Vagina (tissue), 2 donors: ENCODE data around the gene SETD1A. TPM values are rescaled to one million over a fixed set of nuclear protein-coding genes. Genes with fewer than 3 reads are reported as not detected.

Source experiments
- DNase-seq, 2 donors: peaks; one replicate each; pipeline ENCODE4 v3.0.0-alpha.2; 2017; ENCODE audit errors: extremely low spot score in 2 of 2
- H3K27ac ChIP-seq: fragments of 200-600 bp; sonication (generic); one replicate; pipeline ENCODE4 v1.5.1; 2019
- H3K27me3 ChIP-seq: fragments of 200-600 bp; sonication (generic); one replicate; pipeline ENCODE4 v1.5.1; 2019
- H3K36me3 ChIP-seq, 2 donors: fragments of 200-600 bp; sonication (generic); one replicate each; pipeline ENCODE4 v1.5.1; 2017 to 2019
- H3K4me1 ChIP-seq: fragments of 200-600 bp; sonication (generic); one replicate; pipeline ENCODE4 v1.5.1; 2019
- H3K4me3 ChIP-seq, 2 donors: fragments of 200-600 bp; sonication (generic); 1 replicate in 1 of 2; 2 replicates in 1 of 2; pipeline ENCODE4 v1.5.1; 2016 to 2019
- H3K9me3 ChIP-seq: fragments of 200-600 bp; sonication (generic); one replicate; pipeline ENCODE4 v1.5.1; 2019
- CTCF ChIP-seq, 3 experiments: fragments of 450-650 bp in 2 of 3; fragments of 200-600 bp in 1 of 3; sonication (generic) in 1 of 3; IDR thresholded peaks; one replicate each; pipeline ENCODE4 v1.5.1; 2017 to 2019; ENCODE audit warnings: antibody characterized with exemption in 3 of 3, mild to moderate bottlenecking in 2 of 3, moderate library complexity in 2 of 3
- POLR2A ChIP-seq, 2 donors: fragments of 450-650 bp; IDR thresholded peaks; one replicate each; pipeline ENCODE4 v1.6.1; 2017; ENCODE audit warnings: antibody characterized with exemption in 2 of 2, mild to moderate bottlenecking in 2 of 2, moderate library complexity in 2 of 2
- POLR2AphosphoS5 ChIP-seq, 2 donors: sonication (generic); formaldehyde crosslinking; IDR thresholded peaks; one replicate each; pipeline ENCODE4 v1.9.0; 2017; ENCODE audit warnings: antibody characterized with exemption in 2 of 2, mild to moderate bottlenecking in 2 of 2, low read depth in 1 of 2; ENCODE audit not compliant: insufficient read depth in 1 of 2
- intact Hi-C: fragments of 100-400 bp; cut with DNase I; formaldehyde crosslinking; loops from one replicate; pipeline ENCODE4 v1.15.1; 2023
- total RNA-seq: library from RNA; depleted of rRNA; stranded (reverse); fragments of >200 nt; gene quantifications from one replicate; pipeline ENCODE4 v1.2.3, GENCODE V29; 2016

Gene SETD1A
- total RNA-seq, 1 donor from 2014 or later = 10.6 TPM

- Histone ChIP-seq H3K27ac (no peak overlapping the region), H3K4me1 (peaks cover 30% of the 10 kb centered on the region), H3K27me3 (no peaks in the 10 kb centered on the region), H3K4me3 (no peak overlapping the region), H3K9me3 (no peaks in the 10 kb centered on the region), H3K36me3 (no peaks in the 10 kb centered on the region)
- DNase-seq = no peak
- TF ChIP-seq POLR2A (IDR thresholded peaks at IDR 0.05) (no peak), CTCF (IDR thresholded peaks at IDR 0.05) (no peak), POLR2AphosphoS5 (IDR thresholded peaks at IDR 0.05; ENCODE audit: insufficient read depth in 1 of 2, low read depth in 1 of 2) (no peak)
- intact Hi-C loops = loop anchor here (5.0 kb wide), 1 partner anchor 79 kb away; no protein-coding TSS in a partner anchor
Measured at GRCh38 chr16:30920891-30921290, 36.7 kb upstream of the SETD1A start.

- no peaks in the 10 kb centered on the region for H3K9me3 ChIP-seq
- no peaks in the 10 kb centered on the region for H3K36me3 ChIP-seq
- H3K4me1 ChIP-seq = peaks cover 30% of the 10 kb centered on the region
- DNase-seq = no peak
- TF ChIP-seq CTCF (IDR thresholded peaks at IDR 0.05) = no peak
- TF ChIP-seq POLR2A (IDR thresholded peaks at IDR 0.05) = no peak
- no peak for TF ChIP-seq POLR2AphosphoS5 (IDR thresholded peaks at IDR 0.05; ENCODE audit: insufficient read depth in 1 of 2, low read depth in 1 of 2)
- intact Hi-C loops = loop anchor here (5.0 kb wide), 1 partner anchor 79 kb away; no protein-coding TSS in a partner anchor
- H3K4me3 ChIP-seq = peak overlapping the region; percentile 63 to 92
- H3K27ac ChIP-seq = peak overlapping the region; percentile 98
- no peaks in the 10 kb centered on the region for H3K27me3 ChIP-seq
Measured at GRCh38 chr16:30921459-30921747, 36.2 kb upstream of the SETD1A start.

- Histone ChIP-seq H3K9me3 (no peaks in the 10 kb centered on the region), H3K4me3 (peak overlapping the region; percentile 63 to 92), H3K27me3 (no peaks in the 10 kb centered on the region), H3K4me1 (peaks cover 30% of the 10 kb centered on the region), H3K36me3 (no peaks in the 10 kb centered on the region), H3K27ac (peak overlapping the region; percentile 98)
- DNase-seq = no peak
- intact Hi-C loops = loop anchor here (5.0 kb wide), 1 partner anchor 80 kb away; no protein-coding TSS in a partner anchor
- TF ChIP-seq POLR2A (IDR thresholded peaks at IDR 0.05) = no peak
- TF ChIP-seq CTCF (IDR thresholded peaks at IDR 0.05) = peak; percentile 55 to 89 (median 88)
Measured at GRCh38 chr16:30921748-30922419, 35.7 kb upstream of the SETD1A start.

- Histone ChIP-seq H3K4me1 (peaks cover 35% of the 10 kb centered on the region), H3K36me3 (no peaks in the 10 kb centered on the region), H3K9me3 (no peaks in the 10 kb centered on the region), H3K4me3 (peak overlapping the region; percentile 82 to 92), H3K27me3 (no peaks in the 10 kb centered on the region), H3K27ac (peak overlapping the region; percentile 98)
- peak; percentile 100 for DNase-seq
- intact Hi-C loops = loop anchor here (5.0 kb wide), 1 partner anchor 80 kb away; no protein-coding TSS in a partner anchor
- no peak for TF ChIP-seq CTCF (IDR thresholded peaks at IDR 0.05)
- TF ChIP-seq POLR2AphosphoS5 (IDR thresholded peaks at IDR 0.05; ENCODE audit: insufficient read depth in 1 of 2, low read depth in 1 of 2) = peak; percentile 90 to 96
Measured at GRCh38 chr16:30922420-30922959, 35.1 kb upstream of the SETD1A start.

- H3K4me1 ChIP-seq = peaks cover 38% of the 10 kb centered on the region
- intact Hi-C loops = loop anchor here (5.0 kb wide), 1 partner anchor 81 kb away; no protein-coding TSS in a partner anchor
- peak overlapping the region; percentile 82 to 92 for H3K4me3 ChIP-seq
- H3K36me3 ChIP-seq = no peaks in the 10 kb centered on the region
- peak; percentile 100 for DNase-seq
- H3K9me3 ChIP-seq = no peaks in the 10 kb centered on the region
- TF ChIP-seq POLR2AphosphoS5 (IDR thresholded peaks at IDR 0.05; ENCODE audit: insufficient read depth in 1 of 2, low read depth in 1 of 2) = peak; percentile 78 to 86
- no peak for TF ChIP-seq POLR2A (IDR thresholded peaks at IDR 0.05)
- no peaks in the 10 kb centered on the region for H3K27me3 ChIP-seq
- H3K27ac ChIP-seq = peak overlapping the region; percentile 98
Measured at GRCh38 chr16:30922960-30923535, 34.5 kb upstream of the SETD1A start.
